HepG2 (cell line): ENCODE measurements around the gene PSMG1. TPM values are rescaled to one million over a fixed set of nuclear protein-coding genes. Genes with fewer than 3 reads are reported as not detected.

Experiments used
- AGO2 ChIP-seq: fragments of 200-400 bp; formaldehyde crosslinking; optimal IDR thresholded peaks from 2 replicates; pipeline ENCODE3; 2017; ENCODE audit warnings: mild to moderate bottlenecking, low read depth, low read length, moderate library complexity
- FIP1L1 ChIP-seq: fragments of 200-400 bp; formaldehyde crosslinking; IDR thresholded peaks from 2 replicates; pipeline ENCODE4 v1.6.1; 2018; ENCODE audit warnings: low read depth, mild to moderate bottlenecking, low read length, moderate library complexity, borderline replicate concordance; ENCODE audit not compliant: insufficient read depth
- FLYWCH1 ChIP-seq: sonication (generic); formaldehyde crosslinking; IDR thresholded peaks from 2 replicates; pipeline ENCODE4 v1.8.1; 2023; ENCODE audit warnings: mild to moderate bottlenecking, missing genetic modification reagents
- NAIF1 ChIP-seq: sonication (generic); formaldehyde crosslinking; IDR thresholded peaks from 2 replicates; pipeline ENCODE4 v1.5.0; 2020; ENCODE audit warnings: mild to moderate bottlenecking, missing genetic modification reagents, borderline replicate concordance
- PTBP1 ChIP-seq: fragments of 200-400 bp; formaldehyde crosslinking; IDR thresholded peaks from 2 replicates; pipeline ENCODE4 v1.6.1; 2018; ENCODE audit warnings: low read length, low read depth; ENCODE audit not compliant: poor library complexity, severe bottlenecking
- REPIN1 ChIP-seq: sonication (generic); formaldehyde crosslinking; IDR thresholded peaks from 2 replicates; pipeline ENCODE4 v1.8.0; 2022; ENCODE audit warnings: missing genetic modification reagents, low read depth, mild to moderate bottlenecking, borderline replicate concordance
- ZBTB1 ChIP-seq: sonication (generic); formaldehyde crosslinking; IDR thresholded peaks from 2 replicates; pipeline ENCODE4 v1.4.0; 2020; ENCODE audit warnings: missing genetic modification reagents, borderline replicate concordance
- ZFP1 ChIP-seq: IDR thresholded peaks from 2 replicates; pipeline ENCODE4 v1.6.1; 2016
- ZFX ChIP-seq: sonication (generic); formaldehyde crosslinking; IDR thresholded peaks from 2 replicates; pipeline ENCODE4 v1.4.0; 2020; ENCODE audit warnings: mild to moderate bottlenecking, low read depth, missing genetic modification reagents, moderate library complexity
- ZNF317 ChIP-seq: sonication (generic); formaldehyde crosslinking; IDR thresholded peaks from 2 replicates; pipeline ENCODE4 v1.5.0; 2020; ENCODE audit warnings: mild to moderate bottlenecking, missing genetic modification reagents
- ZNF34 ChIP-seq: sonication (generic); formaldehyde crosslinking; IDR thresholded peaks from 2 replicates; pipeline ENCODE4 v1.4.0; 2020; ENCODE audit warnings: mild to moderate bottlenecking, missing genetic modification reagents, borderline replicate concordance
- ZNF468 ChIP-seq: sonication (generic); formaldehyde crosslinking; IDR thresholded peaks from 2 replicates; pipeline ENCODE4 v1.8.0; 2022; ENCODE audit warnings: mild to moderate bottlenecking, moderate library complexity, missing genetic modification reagents
- ZSCAN12 ChIP-seq: sonication (generic); formaldehyde crosslinking; IDR thresholded peaks from 2 replicates; pipeline ENCODE4 v1.9.0; 2021; ENCODE audit warnings: mild to moderate bottlenecking, missing genetic modification reagents
- ZSCAN22 ChIP-seq: sonication (generic); formaldehyde crosslinking; IDR thresholded peaks from 2 replicates; pipeline ENCODE4 v1.4.0; 2020; ENCODE audit warnings: mild to moderate bottlenecking, missing genetic modification reagents
- polyA plus RNA-seq, 8 experiments: library from polyadenylated mRNA; depleted of rRNA in 3 of 8; stranded (reverse) in 7 of 8; unstranded in 1 of 8; fragments of >200 nt; fragmentation: Illumina TruSeq in 4 of 8; extraction: Trizol in 4 of 8; gene quantifications; 2 replicates each; pipeline versions ENCODE4 v1.2.1 to v1.2.3, GENCODE V29; 2011 to 2016; ENCODE audit warnings: low read depth in 4 of 8, missing spikeins in 1 of 8, mixed read lengths in 1 of 8; ENCODE audit not compliant: insufficient read depth in 1 of 8
- total RNA-seq, 5 experiments: library from RNA; depleted of rRNA; stranded (reverse); fragments of >200 nt; fragmentation: Illumina TruSeq; extraction: Trizol; gene quantifications; 2 replicates each; pipeline ENCODE4 v1.2.3, GENCODE V29; 2016; ENCODE audit warnings: low read depth in 1 of 5
- TF ChIP-seq, protein P1 (sequence below): sonication (generic); formaldehyde crosslinking; IDR thresholded peaks from 2 replicates; pipeline ENCODE4; 2020; ENCODE audit warnings: missing genetic modification reagents, mild to moderate bottlenecking, borderline replicate concordance
- TF ChIP-seq, protein P2 (sequence below): sonication (generic); formaldehyde crosslinking; IDR thresholded peaks from 2 replicates; pipeline ENCODE4 v1.8.0; 2022; ENCODE audit warnings: mild to moderate bottlenecking, missing genetic modification reagents; ENCODE audit not compliant: insufficient replicate concordance
- TF ChIP-seq, protein P3 (sequence below): sonication (generic); formaldehyde crosslinking; IDR thresholded peaks from 2 replicates; pipeline ENCODE4 v1.4.0; 2020; ENCODE audit warnings: missing genetic modification reagents
- TF ChIP-seq, protein P4 (sequence below): sonication (generic); formaldehyde crosslinking; IDR thresholded peaks from 2 replicates; pipeline ENCODE4 v1.5.0; 2020; ENCODE audit warnings: missing genetic modification reagents, mild to moderate bottlenecking, borderline replicate concordance
- TF ChIP-seq, protein P5 (sequence below): sonication (generic); formaldehyde crosslinking; IDR thresholded peaks from 2 replicates; pipeline ENCODE4 v1.8.0; 2022; ENCODE audit warnings: missing genetic modification reagents, mild to moderate bottlenecking, borderline replicate concordance

PSMG1 gene
- total and polyA plus RNA-seq, 2 of the 13 experiments (the other 11 are each of a cell fraction or from before 2014, with no cell fraction given): 63.6 to 173 TPM

DNA sequence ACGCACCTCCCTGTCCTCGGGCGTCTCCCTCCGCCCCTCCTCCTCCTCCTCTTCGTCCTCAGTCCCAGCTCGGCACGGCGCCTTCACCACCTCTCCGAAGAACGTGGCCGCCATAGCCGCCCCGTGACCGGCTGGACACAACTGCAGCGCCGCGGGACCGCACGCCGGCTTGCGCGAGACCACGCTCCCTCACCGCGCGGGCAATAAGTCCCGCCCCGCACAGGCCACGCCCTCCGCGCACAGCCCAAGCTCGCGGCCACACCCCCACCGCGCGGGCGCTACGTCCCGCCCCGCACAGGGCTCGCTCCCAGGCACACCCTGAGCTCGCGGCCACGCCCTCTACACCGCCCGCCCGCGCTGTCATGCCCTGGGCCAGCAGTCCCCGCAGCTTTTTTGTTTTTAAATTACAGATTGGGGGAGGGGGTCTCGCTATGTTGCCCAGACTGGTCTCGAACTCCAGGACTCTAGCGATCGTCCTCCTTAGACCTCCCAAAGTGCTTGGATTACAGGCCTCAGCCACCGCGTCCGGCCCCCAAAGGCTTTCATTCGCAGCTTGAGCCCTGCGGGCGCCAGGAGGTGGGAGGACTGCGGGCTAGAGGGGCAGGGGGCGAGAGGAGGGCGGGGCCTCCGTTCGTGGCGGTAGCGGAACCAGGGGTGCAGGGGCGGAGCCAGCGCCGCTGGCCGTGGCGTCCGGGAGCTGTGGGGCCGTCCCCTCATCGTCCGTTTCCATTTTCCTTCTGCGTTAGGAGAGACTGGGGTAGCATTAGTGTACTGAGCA lies at the start of gene PSMG1 (continued):
- TF ChIP-seq, protein P1, sequence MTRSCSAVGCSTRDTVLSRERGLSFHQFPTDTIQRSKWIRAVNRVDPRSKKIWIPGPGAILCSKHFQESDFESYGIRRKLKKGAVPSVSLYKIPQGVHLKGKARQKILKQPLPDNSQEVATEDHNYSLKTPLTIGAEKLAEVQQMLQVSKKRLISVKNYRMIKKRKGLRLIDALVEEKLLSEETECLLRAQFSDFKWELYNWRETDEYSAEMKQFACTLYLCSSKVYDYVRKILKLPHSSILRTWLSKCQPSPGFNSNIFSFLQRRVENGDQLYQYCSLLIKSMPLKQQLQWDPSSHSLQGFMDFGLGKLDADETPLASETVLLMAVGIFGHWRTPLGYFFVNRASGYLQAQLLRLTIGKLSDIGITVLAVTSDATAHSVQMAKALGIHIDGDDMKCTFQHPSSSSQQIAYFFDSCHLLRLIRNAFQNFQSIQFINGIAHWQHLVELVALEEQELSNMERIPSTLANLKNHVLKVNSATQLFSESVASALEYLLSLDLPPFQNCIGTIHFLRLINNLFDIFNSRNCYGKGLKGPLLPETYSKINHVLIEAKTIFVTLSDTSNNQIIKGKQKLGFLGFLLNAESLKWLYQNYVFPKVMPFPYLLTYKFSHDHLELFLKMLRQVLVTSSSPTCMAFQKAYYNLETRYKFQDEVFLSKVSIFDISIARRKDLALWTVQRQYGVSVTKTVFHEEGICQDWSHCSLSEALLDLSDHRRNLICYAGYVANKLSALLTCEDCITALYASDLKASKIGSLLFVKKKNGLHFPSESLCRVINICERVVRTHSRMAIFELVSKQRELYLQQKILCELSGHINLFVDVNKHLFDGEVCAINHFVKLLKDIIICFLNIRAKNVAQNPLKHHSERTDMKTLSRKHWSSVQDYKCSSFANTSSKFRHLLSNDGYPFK (CRISPR knock-in tag): 0 out of 2 replicates have a peak, but pooled peaks have one; percentile 16
- TF ChIP-seq AGO2 (peak; percentile 99), ZNF34 (no peak), ZNF317 (CRISPR knock-in tag) (0 out of 2 replicates have a peak, but pooled peaks have one; percentile 51), FLYWCH1 (CRISPR knock-in tag) (no peak), NAIF1 (CRISPR knock-in tag) (peak; percentile 6; the same call in 1 of the 2 replicates), PTBP1 (no peak), ZSCAN12 (CRISPR knock-in tag) (peak; percentile 19; the same call in 1 of the 2 replicates), ZFP1 (CRISPR knock-in tag) (no peak; the same call in 1 of the 2 replicates), ZBTB1 (CRISPR knock-in tag) (no peak), ZSCAN22 (CRISPR knock-in tag) (0 out of 2 replicates have a peak, but pooled peaks have one; percentile 61), ZNF468 (CRISPR knock-in tag) (no peak), REPIN1 (CRISPR knock-in tag) (no peak), ZFX (peak; percentile 75), FIP1L1 (no peak)
- TF ChIP-seq, protein P2, sequence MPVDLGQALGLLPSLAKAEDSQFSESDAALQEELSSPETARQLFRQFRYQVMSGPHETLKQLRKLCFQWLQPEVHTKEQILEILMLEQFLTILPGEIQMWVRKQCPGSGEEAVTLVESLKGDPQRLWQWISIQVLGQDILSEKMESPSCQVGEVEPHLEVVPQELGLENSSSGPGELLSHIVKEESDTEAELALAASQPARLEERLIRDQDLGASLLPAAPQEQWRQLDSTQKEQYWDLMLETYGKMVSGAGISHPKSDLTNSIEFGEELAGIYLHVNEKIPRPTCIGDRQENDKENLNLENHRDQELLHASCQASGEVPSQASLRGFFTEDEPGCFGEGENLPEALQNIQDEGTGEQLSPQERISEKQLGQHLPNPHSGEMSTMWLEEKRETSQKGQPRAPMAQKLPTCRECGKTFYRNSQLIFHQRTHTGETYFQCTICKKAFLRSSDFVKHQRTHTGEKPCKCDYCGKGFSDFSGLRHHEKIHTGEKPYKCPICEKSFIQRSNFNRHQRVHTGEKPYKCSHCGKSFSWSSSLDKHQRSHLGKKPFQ (CRISPR knock-in tag): no peak
- TF ChIP-seq, protein P3, sequence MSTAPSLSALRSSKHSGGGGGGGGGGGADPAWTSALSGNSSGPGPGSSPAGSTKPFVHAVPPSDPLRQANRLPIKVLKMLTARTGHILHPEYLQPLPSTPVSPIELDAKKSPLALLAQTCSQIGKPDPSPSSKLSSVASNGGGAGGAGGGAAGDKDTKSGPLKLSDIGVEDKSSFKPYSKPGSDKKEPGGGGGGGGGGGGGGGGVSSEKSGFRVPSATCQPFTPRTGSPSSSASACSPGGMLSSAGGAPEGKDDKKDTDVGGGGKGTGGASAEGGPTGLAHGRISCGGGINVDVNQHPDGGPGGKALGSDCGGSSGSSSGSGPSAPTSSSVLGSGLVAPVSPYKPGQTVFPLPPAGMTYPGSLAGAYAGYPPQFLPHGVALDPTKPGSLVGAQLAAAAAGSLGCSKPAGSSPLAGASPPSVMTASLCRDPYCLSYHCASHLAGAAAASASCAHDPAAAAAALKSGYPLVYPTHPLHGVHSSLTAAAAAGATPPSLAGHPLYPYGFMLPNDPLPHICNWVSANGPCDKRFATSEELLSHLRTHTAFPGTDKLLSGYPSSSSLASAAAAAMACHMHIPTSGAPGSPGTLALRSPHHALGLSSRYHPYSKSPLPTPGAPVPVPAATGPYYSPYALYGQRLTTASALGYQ (CRISPR knock-in tag): 0 out of 2 replicates have a peak, but pooled peaks have one; percentile 16
- TF ChIP-seq, protein P4, sequence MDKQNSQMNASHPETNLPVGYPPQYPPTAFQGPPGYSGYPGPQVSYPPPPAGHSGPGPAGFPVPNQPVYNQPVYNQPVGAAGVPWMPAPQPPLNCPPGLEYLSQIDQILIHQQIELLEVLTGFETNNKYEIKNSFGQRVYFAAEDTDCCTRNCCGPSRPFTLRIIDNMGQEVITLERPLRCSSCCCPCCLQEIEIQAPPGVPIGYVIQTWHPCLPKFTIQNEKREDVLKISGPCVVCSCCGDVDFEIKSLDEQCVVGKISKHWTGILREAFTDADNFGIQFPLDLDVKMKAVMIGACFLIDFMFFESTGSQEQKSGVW (CRISPR knock-in tag): no peak
- TF ChIP-seq, protein P5, sequence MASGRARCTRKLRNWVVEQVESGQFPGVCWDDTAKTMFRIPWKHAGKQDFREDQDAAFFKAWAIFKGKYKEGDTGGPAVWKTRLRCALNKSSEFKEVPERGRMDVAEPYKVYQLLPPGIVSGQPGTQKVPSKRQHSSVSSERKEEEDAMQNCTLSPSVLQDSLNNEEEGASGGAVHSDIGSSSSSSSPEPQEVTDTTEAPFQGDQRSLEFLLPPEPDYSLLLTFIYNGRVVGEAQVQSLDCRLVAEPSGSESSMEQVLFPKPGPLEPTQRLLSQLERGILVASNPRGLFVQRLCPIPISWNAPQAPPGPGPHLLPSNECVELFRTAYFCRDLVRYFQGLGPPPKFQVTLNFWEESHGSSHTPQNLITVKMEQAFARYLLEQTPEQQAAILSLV (CRISPR knock-in tag): peak; percentile 85
